Measurements from ENCODE around the gene MRPL46.

DNA sequence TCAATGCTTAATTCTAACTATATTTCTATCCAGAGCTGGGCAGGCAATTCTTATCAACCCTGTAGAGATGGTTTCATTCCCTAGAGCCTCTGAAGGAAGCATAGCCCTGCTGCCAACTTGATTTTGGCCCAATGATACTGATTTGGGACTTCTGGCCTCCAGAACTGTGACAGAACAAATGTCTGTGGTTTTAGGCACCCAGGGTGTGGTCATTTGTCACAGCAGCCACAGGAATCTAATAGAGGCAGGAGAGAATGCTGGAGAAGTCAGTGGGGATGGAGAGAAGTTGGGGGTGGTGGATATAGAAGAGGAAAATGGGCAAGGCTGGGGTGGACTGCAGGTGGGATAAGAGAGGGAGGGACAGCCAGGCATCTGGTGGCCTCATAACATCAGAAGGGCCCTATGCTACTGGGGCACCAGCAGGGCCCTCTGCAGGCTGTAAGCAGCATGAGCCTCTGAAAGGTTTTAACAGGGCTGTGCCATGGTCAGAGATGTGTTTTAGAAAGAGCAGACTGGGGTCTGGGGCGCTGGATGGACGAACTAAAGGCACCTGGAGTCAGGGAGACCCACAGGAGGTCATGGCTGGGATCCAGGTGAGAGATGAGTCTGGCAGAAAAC is 20.1 kb upstream of the MRPL46 start:
- TF ChIP-seq, protein P1, sequence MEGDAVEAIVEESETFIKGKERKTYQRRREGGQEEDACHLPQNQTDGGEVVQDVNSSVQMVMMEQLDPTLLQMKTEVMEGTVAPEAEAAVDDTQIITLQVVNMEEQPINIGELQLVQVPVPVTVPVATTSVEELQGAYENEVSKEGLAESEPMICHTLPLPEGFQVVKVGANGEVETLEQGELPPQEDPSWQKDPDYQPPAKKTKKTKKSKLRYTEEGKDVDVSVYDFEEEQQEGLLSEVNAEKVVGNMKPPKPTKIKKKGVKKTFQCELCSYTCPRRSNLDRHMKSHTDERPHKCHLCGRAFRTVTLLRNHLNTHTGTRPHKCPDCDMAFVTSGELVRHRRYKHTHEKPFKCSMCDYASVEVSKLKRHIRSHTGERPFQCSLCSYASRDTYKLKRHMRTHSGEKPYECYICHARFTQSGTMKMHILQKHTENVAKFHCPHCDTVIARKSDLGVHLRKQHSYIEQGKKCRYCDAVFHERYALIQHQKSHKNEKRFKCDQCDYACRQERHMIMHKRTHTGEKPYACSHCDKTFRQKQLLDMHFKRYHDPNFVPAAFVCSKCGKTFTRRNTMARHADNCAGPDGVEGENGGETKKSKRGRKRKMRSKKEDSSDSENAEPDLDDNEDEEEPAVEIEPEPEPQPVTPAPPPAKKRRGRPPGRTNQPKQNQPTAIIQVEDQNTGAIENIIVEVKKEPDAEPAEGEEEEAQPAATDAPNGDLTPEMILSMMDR (IDR thresholded peaks at IDR 0.05): no peak
- no peak for TF ChIP-seq POLR2A (IDR thresholded peaks at IDR 0.05)

All from testis (tissue), 2 donors.